ENCODE results near the gene CACNA1I. TPM values are rescaled to one million over a fixed set of nuclear protein-coding genes. Genes with fewer than 3 reads are reported as not detected.

Gene CACNA1I
- total and polyA plus RNA-seq, 2 experiments from 2014 or later: 0.17 to 0.21 TPM

DNA sequence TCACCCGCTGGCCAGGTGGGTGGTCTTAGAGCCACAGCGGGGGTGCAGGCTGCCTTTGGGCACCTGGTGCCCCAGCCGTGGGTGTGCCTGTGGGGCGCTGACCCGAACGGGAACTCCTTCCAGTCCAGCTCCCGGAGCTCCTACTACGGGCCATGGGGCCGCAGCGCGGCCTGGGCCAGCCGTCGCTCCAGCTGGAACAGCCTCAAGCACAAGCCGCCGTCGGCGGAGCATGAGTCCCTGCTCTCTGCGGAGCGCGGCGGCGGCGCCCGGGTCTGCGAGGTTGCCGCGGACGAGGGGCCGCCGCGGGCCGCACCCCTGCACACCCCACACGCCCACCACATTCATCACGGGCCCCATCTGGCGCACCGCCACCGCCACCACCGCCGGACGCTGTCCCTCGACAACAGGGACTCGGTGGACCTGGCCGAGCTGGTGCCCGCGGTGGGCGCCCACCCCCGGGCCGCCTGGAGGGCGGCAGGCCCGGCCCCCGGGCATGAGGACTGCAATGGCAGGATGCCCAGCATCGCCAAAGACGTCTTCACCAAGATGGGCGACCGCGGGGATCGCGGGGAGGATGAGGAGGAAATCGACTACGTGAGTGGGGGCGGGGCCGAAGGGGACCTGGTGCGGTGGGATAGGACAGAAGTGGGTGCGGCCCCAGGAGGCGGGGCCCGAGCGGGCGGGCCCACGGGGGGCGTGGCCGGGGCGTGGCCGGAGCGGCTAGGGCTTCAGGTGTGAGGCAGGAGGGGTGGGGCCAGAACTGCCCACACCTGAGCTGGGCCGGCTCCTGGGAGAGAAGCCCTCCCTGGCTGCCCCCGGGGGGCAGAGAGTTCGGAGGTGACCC is 91.5 kb downstream of the CACNA1I start:
- WGBS (ENCODE audit: low lambda C conversion rate, missing lambda C conversion rate): 8% methylated on average over 48 of the region's 77 CpGs
- Histone ChIP-seq H3K36me3 (replicated peaks; ENCODE audit: insufficient read depth, low read depth) (no peaks in the 10 kb centered on the region), H3K4me3 (no peak overlapping the region), H3K4me2 (peak overlapping the region; percentile 87), H3K4me1 (ENCODE audit: insufficient read depth) (peaks cover 8% of the 10 kb centered on the region), H3K27me3 (peaks cover 47% of the 10 kb centered on the region), H3K27ac (no peak overlapping the region), H3K9me3 (ENCODE audit: low read depth) (no peaks in the 10 kb centered on the region), H2AFZ (peak overlapping the region; percentile 31), H3K79me2 (no peaks in the 10 kb centered on the region), H3K9me2 (replicated peaks; ENCODE audit: insufficient read depth) (no peaks in the 10 kb centered on the region), H4K20me1 (ENCODE audit: insufficient read depth, poor library complexity, severe bottlenecking) (no peaks in the 10 kb centered on the region)
- TF ChIP-seq CTCF (IDR thresholded peaks at IDR 0.05; ENCODE audit: poor library complexity) (no peak), EZH2 (IDR thresholded peaks at IDR 0.05; ENCODE audit: borderline replicate concordance) (peak; percentile 82)
- peak; percentile 69 for DNase-seq (ENCODE audit: low spot score)

DNA sequence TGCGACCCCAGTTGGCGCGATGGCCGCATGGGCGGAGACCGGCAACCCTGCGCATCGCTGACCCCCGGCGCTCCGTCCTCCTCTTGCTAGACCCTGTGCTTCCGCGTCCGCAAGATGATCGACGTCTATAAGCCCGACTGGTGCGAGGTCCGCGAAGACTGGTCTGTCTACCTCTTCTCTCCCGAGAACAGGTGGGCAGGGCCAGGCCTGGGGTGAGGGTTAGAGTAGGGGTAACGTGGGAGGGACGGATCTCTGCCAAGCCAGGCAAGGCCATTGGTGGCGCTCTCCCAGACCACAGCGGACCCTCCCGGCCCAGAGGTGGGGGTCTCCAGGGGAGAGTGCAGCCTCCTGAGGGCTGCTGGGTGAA is 92.1 kb downstream of the CACNA1I start:
- no peaks in the 10 kb centered on the region for H3K36me3 ChIP-seq (replicated peaks; ENCODE audit: insufficient read depth, low read depth)
- WGBS (ENCODE audit: low lambda C conversion rate, missing lambda C conversion rate): 17% methylated on average over 25 of the region's 26 CpGs
- H3K4me2 ChIP-seq: peak overlapping the region; percentile 87
- no peak overlapping the region for H3K4me3 ChIP-seq
- no peaks in the 10 kb centered on the region for H3K79me2 ChIP-seq
- H2AFZ ChIP-seq: no peak overlapping the region
- no peaks in the 10 kb centered on the region for H3K9me2 ChIP-seq (replicated peaks; ENCODE audit: insufficient read depth)
- no peaks in the 10 kb centered on the region for H3K9me3 ChIP-seq (ENCODE audit: low read depth)
- no peak overlapping the region for H3K27ac ChIP-seq
- TF ChIP-seq EZH2phosphoT487 (IDR thresholded peaks at IDR 0.05; ENCODE audit: low read depth, severe bottlenecking, unreplicated experiment): no peak
- DNase-seq (ENCODE audit: low spot score): no peak
- no peaks in the 10 kb centered on the region for H4K20me1 ChIP-seq (ENCODE audit: insufficient read depth, poor library complexity, severe bottlenecking)
- H3K4me1 ChIP-seq (ENCODE audit: insufficient read depth): peaks cover 8% of the 10 kb centered on the region
- H3K27me3 ChIP-seq: peaks cover 46% of the 10 kb centered on the region

GRCh38 chr22:39663751-39664150 is 93.2 kb downstream of the CACNA1I start:
- WGBS (ENCODE audit: low lambda C conversion rate, missing lambda C conversion rate): 75% methylated on average over 22 of the region's 22 CpGs
- peaks cover 45% of the 10 kb centered on the region for H3K27me3 ChIP-seq
- H3K9me2 ChIP-seq (replicated peaks; ENCODE audit: insufficient read depth): no peaks in the 10 kb centered on the region
- H2AFZ ChIP-seq: no peak overlapping the region
- TF ChIP-seq EZH2phosphoT487 (IDR thresholded peaks at IDR 0.05; ENCODE audit: low read depth, severe bottlenecking, unreplicated experiment): no peak
- no peak for TF ChIP-seq EZH2 (IDR thresholded peaks at IDR 0.05; ENCODE audit: borderline replicate concordance)
- TF ChIP-seq CTCF (IDR thresholded peaks at IDR 0.05; ENCODE audit: poor library complexity): no peak
- no peak overlapping the region for H3K4me3 ChIP-seq
- no peaks in the 10 kb centered on the region for H3K79me2 ChIP-seq
- no peaks in the 10 kb centered on the region for H4K20me1 ChIP-seq (ENCODE audit: insufficient read depth, poor library complexity, severe bottlenecking)
- H3K9me3 ChIP-seq (ENCODE audit: low read depth): no peaks in the 10 kb centered on the region
- DNase-seq (ENCODE audit: low spot score): no peak
- H3K36me3 ChIP-seq (replicated peaks; ENCODE audit: insufficient read depth, low read depth): no peaks in the 10 kb centered on the region
- peaks cover 8% of the 10 kb centered on the region for H3K4me1 ChIP-seq (ENCODE audit: insufficient read depth)
- H3K4me2 ChIP-seq: no peak overlapping the region
- H3K27ac ChIP-seq: no peak overlapping the region

GRCh38 chr22:39664485-39665200 is 94.1 kb downstream of the CACNA1I start:
- Histone ChIP-seq H3K79me2 (no peaks in the 10 kb centered on the region), H3K4me1 (ENCODE audit: insufficient read depth) (peaks cover 8% of the 10 kb centered on the region), H3K27ac (no peak overlapping the region), H3K9me3 (ENCODE audit: low read depth) (no peaks in the 10 kb centered on the region), H3K9me2 (replicated peaks; ENCODE audit: insufficient read depth) (no peaks in the 10 kb centered on the region), H3K27me3 (peaks cover 45% of the 10 kb centered on the region), H3K4me2 (peak overlapping the region; percentile 53), H2AFZ (no peak overlapping the region), H3K36me3 (replicated peaks; ENCODE audit: insufficient read depth, low read depth) (no peaks in the 10 kb centered on the region), H4K20me1 (ENCODE audit: insufficient read depth, poor library complexity, severe bottlenecking) (no peaks in the 10 kb centered on the region), H3K4me3 (no peak overlapping the region)
- 13% methylated on average over 17 of the region's 44 CpGs for WGBS (ENCODE audit: low lambda C conversion rate, missing lambda C conversion rate)
- TF ChIP-seq EZH2 (IDR thresholded peaks at IDR 0.05; ENCODE audit: borderline replicate concordance): no peak
- peak; percentile 38 for DNase-seq (ENCODE audit: low spot score)
